HepG2 (cell line): ENCODE data around the gene ZNF527. TPM values are rescaled to one million over a fixed set of nuclear protein-coding genes. Genes with fewer than 3 reads are reported as not detected.

Experiments used
- ATAC-seq: fragments of 200-7000 bp; cut with Tn5 transposase; 3 replicates; pipeline ENCODE4 v1.9.1; 2020; ENCODE audit warnings: mild to moderate bottlenecking, moderate library complexity
- BruUV-seq: library from RNA; stranded (reverse); fragments of 400-500 nt; replicated peaks from 2 replicates; lab custom pipeline; 2021; lab: Mats Ljungman, UMichigan
- CTCF ChIA-PET: fragments of 300-600 bp; formaldehyde crosslinking; extraction: SDS; loops from one replicate; lab custom pipeline; 2021; ENCODE audit warnings: low total read pairs, inconsistent platforms, low intra/inter-chr PET ratio; lab: Yijun Ruan, JAX
- POLR2A ChIA-PET: fragments of 350-600 bp; sonication (Branson Sonifier 250); formaldehyde crosslinking; loops from one replicate; lab custom pipeline; 2020; ENCODE audit warnings: antibody characterized with exemption, inconsistent platforms; lab: Yijun Ruan, JAX
- DNase-seq: peaks from one replicate; pipeline ENCODE4 v3.0.0-alpha.2; 2015; ENCODE audit warnings: low spot score
- FAIRE-seq: peaks from 3 replicates; lab custom pipeline; 2011; peaks lifted over from hg19 to GRCh38; lab: Jason Lieb, UNC
- H2AFZ ChIP-seq: one replicate; pipeline ENCODE4 v1.6.1; 2011; ENCODE audit warnings: low read length, inconsistent platforms
- H3K27ac ChIP-seq: fragments of 300-600 bp; 3 replicates; pipeline ENCODE4 v1.8.0; 2011; ENCODE audit warnings: mixed run types, mild to moderate bottlenecking, mixed read lengths, low read length, inconsistent platforms; ENCODE audit not compliant: insufficient read depth; ENCODE audit errors: extremely low read length
- H3K27me3 ChIP-seq, 2 experiments: fragments of 200-600 bp in 1 of 2; 2 replicates in 1 of 2; 3 replicates in 1 of 2; pipeline versions ENCODE4 v1.6.0 to v1.8.0; 2011; ENCODE audit warnings: low read length in 2 of 2, mild to moderate bottlenecking in 2 of 2, moderate library complexity in 2 of 2, inconsistent platforms in 1 of 2; ENCODE audit not compliant: insufficient read depth in 2 of 2, control insufficient read depth in 1 of 2
- H3K36me3 ChIP-seq, 2 experiments: fragments of 200-600 bp in 1 of 2; replicated peaks in 1 of 2; 2 replicates in 1 of 2; 3 replicates in 1 of 2; pipeline versions ENCODE4 v1.5.1 to v1.8.0; 2011; ENCODE audit warnings: low read length in 2 of 2, inconsistent platforms in 1 of 2; ENCODE audit not compliant: insufficient read depth in 2 of 2, control insufficient read depth in 1 of 2
- H3K4me1 ChIP-seq: 2 replicates; pipeline ENCODE4 v1.5.1; 2012; ENCODE audit warnings: low read length, inconsistent platforms; ENCODE audit not compliant: insufficient read depth
- H3K4me2 ChIP-seq: 2 replicates; pipeline ENCODE4 v1.6.0; 2011; ENCODE audit warnings: low read depth, low read length, inconsistent platforms
- H3K4me3 ChIP-seq, 3 experiments: fragments of 200-600 bp in 1 of 3; sonication (generic), shearing (Covaris generic) in 1 of 3; replicated peaks in 1 of 3; 2 replicates each; pipeline ENCODE4 v1.5.1; 2011 to 2016; ENCODE audit warnings: low read length in 3 of 3, inconsistent platforms in 2 of 3, low read depth in 2 of 3, mild to moderate bottlenecking in 2 of 3, control low read depth in 1 of 3, mixed read lengths in 1 of 3; ENCODE audit not compliant: insufficient read depth in 1 of 3
- H3K79me2 ChIP-seq: one replicate; pipeline ENCODE4 v1.6.1; 2011; ENCODE audit warnings: low read length, inconsistent platforms; ENCODE audit not compliant: insufficient read depth
- H3K9ac ChIP-seq: 2 replicates; pipeline ENCODE4 v1.6.0; 2011; ENCODE audit warnings: mild to moderate bottlenecking, low read depth, low read length, inconsistent platforms; ENCODE audit not compliant: insufficient read depth
- H3K9me3 ChIP-seq: 2 replicates; pipeline ENCODE4 v1.5.1; 2012; ENCODE audit warnings: mild to moderate bottlenecking, low read length
- H4K20me1 ChIP-seq: 2 replicates; pipeline ENCODE4 v1.6.0; 2011; ENCODE audit warnings: inconsistent platforms, mild to moderate bottlenecking, low read length, moderate library complexity; ENCODE audit not compliant: insufficient read depth
- CC2D1A ChIP-seq: sonication (generic); formaldehyde crosslinking; IDR thresholded peaks from 2 replicates; pipeline ENCODE4 v1.8.1; 2023; ENCODE audit warnings: mild to moderate bottlenecking, missing genetic modification reagents
- CHCHD3 ChIP-seq: sonication (generic); formaldehyde crosslinking; IDR thresholded peaks from 2 replicates; pipeline ENCODE4 v1.8.0; 2022; ENCODE audit warnings: mild to moderate bottlenecking, missing genetic modification reagents, moderate library complexity
- CHD2 ChIP-seq: IDR thresholded peaks from 2 replicates; pipeline ENCODE4 v1.6.1; 2011; ENCODE audit warnings: low read depth, low read length, improper control_type of control experiment
- KDM2A ChIP-seq: sonication (generic); formaldehyde crosslinking; IDR thresholded peaks from 2 replicates; pipeline ENCODE4 v1.4.0; 2020; ENCODE audit warnings: low read depth, missing genetic modification reagents, borderline replicate concordance
- TCF7L2 ChIP-seq: IDR thresholded peaks from 2 replicates; pipeline ENCODE4 v1.6.1; 2011; ENCODE audit warnings: mild to moderate bottlenecking, low read depth, low read length, moderate library complexity
- THAP11 ChIP-seq: IDR thresholded peaks from 2 replicates; pipeline ENCODE4 v1.6.1; 2016; ENCODE audit warnings: missing biosample characterization, missing genetic modification reagents
- TOE1 ChIP-seq: sonication (generic); formaldehyde crosslinking; IDR thresholded peaks from 2 replicates; pipeline ENCODE4 v1.4.0; 2020; ENCODE audit warnings: mild to moderate bottlenecking, missing genetic modification reagents
- ZFP37 ChIP-seq: sonication (generic); formaldehyde crosslinking; IDR thresholded peaks from 2 replicates; pipeline ENCODE4 v1.4.0; 2020; ENCODE audit warnings: missing genetic modification reagents, borderline replicate concordance
- ZNF589 ChIP-seq: sonication (generic); formaldehyde crosslinking; conservative IDR thresholded peaks from 2 replicates; pipeline ENCODE4 v1.8.0; 2022; ENCODE audit warnings: mild to moderate bottlenecking, moderate library complexity, missing genetic modification reagents
- ZNF660 ChIP-seq: sonication (generic); formaldehyde crosslinking; IDR thresholded peaks from 2 replicates; pipeline ENCODE4 v1.5.1; 2020; ENCODE audit warnings: mild to moderate bottlenecking, low read depth, missing genetic modification reagents, borderline replicate concordance
- in situ Hi-C: cut with HindIII; loops from 2 replicates; pipeline ENCODE4 v1.10.0; 2017; ENCODE audit warnings: low pct_unique_long_range_greater_than_20kb; ENCODE audit not compliant: extremely low pct_ligation_motif_present
- intact Hi-C: fragments of 100-400 bp; cut with micrococcal nuclease; formaldehyde crosslinking; loops from one replicate; pipeline ENCODE4 v1.10.0; 2022; ENCODE audit not compliant: unreplicated experiment
- polyA plus RNA-seq, 8 experiments: library from polyadenylated mRNA; depleted of rRNA in 3 of 8; stranded (reverse) in 7 of 8; unstranded in 1 of 8; fragments of >200 nt; fragmentation: Illumina TruSeq in 4 of 8; extraction: Trizol in 4 of 8; gene quantifications; 2 replicates each; pipeline versions ENCODE4 v1.2.1 to v1.2.3, GENCODE V29; 2011 to 2016; ENCODE audit warnings: low read depth in 4 of 8, missing spikeins in 1 of 8, mixed read lengths in 1 of 8; ENCODE audit not compliant: insufficient read depth in 1 of 8
- total RNA-seq, 5 experiments: library from RNA; depleted of rRNA; stranded (reverse); fragments of >200 nt; fragmentation: Illumina TruSeq; extraction: Trizol; gene quantifications; 2 replicates each; pipeline ENCODE4 v1.2.3, GENCODE V29; 2016; ENCODE audit warnings: low read depth in 1 of 5
- TF ChIP-seq, protein P1 (sequence below): sonication (generic); formaldehyde crosslinking; IDR thresholded peaks from 2 replicates; pipeline ENCODE4 v1.4.0; 2020; ENCODE audit warnings: missing genetic modification reagents, borderline replicate concordance
- TF ChIP-seq, protein P2 (sequence below): sonication (generic); formaldehyde crosslinking; conservative IDR thresholded peaks from 2 replicates; pipeline ENCODE4 v1.8.0; 2022; ENCODE audit warnings: mild to moderate bottlenecking, moderate library complexity, missing genetic modification reagents
- TF ChIP-seq, protein P3 (sequence below): sonication (generic); formaldehyde crosslinking; IDR thresholded peaks from 2 replicates; pipeline ENCODE4 v1.5.1; 2020; ENCODE audit warnings: missing genetic modification reagents, mild to moderate bottlenecking, borderline replicate concordance
- TF ChIP-seq, protein P4 (sequence below): sonication (generic); formaldehyde crosslinking; IDR thresholded peaks from 2 replicates; pipeline ENCODE4 v1.8.1; 2023; ENCODE audit warnings: mild to moderate bottlenecking, moderate library complexity, missing genetic modification reagents
- TF ChIP-seq, protein P5 (sequence below): sonication (generic); formaldehyde crosslinking; IDR thresholded peaks from 2 replicates; pipeline ENCODE4 v1.8.0; 2022; ENCODE audit warnings: mild to moderate bottlenecking, missing genetic modification reagents, borderline replicate concordance

Gene ZNF527
- total and polyA plus RNA-seq, 2 of the 13 experiments (the other 11 are each of a cell fraction or from before 2014, with no cell fraction given): 1.0 to 3.5 TPM

DNA sequence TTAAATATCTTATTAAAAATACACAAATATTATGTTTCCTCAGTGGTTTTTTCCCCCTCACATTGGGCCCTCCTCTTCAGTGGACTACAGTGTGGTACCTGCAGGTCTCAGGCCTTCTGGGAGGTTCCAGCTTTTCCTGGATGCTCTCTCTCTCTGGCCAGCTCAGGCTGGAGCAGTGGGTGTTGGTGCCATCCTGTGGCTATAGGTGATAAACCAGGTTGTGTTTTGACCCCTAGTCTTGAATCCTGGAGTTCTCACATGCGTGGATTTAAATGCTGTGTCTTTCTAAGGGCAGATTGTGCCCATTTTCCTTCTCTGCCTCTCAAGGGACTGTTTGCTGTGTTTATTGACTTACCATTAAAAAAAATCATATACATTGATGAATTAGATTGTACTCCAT, 41.2 kb upstream of the ZNF527 start (continued):
- TF ChIP-seq, protein P1, sequence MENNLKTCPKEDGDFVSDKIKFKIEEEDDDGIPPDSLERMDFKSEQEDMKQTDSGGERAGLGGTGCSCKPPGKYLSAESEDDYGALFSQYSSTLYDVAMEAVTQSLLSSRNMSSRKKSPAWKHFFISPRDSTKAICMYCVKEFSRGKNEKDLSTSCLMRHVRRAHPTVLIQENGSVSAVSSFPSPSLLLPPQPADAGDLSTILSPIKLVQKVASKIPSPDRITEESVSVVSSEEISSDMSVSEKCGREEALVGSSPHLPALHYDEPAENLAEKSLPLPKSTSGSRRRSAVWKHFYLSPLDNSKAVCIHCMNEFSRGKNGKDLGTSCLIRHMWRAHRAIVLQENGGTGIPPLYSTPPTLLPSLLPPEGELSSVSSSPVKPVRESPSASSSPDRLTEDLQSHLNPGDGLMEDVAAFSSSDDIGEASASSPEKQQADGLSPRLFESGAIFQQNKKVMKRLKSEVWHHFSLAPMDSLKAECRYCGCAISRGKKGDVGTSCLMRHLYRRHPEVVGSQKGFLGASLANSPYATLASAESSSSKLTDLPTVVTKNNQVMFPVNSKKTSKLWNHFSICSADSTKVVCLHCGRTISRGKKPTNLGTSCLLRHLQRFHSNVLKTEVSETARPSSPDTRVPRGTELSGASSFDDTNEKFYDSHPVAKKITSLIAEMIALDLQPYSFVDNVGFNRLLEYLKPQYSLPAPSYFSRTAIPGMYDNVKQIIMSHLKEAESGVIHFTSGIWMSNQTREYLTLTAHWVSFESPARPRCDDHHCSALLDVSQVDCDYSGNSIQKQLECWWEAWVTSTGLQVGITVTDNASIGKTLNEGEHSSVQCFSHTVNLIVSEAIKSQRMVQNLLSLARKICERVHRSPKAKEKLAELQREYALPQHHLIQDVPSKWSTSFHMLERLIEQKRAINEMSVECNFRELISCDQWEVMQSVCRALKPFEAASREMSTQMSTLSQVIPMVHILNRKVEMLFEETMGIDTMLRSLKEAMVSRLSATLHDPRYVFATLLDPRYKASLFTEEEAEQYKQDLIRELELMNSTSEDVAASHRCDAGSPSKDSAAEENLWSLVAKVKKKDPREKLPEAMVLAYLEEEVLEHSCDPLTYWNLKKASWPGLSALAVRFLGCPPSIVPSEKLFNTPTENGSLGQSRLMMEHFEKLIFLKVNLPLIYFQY: no peak

DNA sequence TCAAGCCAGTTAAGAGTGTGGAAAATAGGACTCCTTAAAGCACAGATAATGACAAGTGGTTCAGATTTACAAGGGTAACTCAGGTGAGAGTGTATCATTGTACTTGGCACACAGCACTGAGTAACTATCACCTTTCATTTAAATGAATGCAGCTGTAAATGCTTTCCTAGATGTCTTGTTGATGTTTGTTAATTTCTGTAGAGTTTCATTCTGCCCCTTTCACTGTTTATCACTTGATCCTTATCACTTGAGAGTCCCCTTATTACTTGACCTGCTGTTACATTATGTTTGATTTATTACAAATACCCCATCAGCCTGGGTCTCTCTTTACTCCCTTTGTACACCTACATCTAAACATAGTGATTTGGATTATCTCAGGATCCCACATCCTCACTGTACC, 38.1 kb upstream of the ZNF527 start:
- ATAC-seq (no peak), FAIRE-seq (no peak), DNase-seq (no peak)
- H3K9ac ChIP-seq: no peak overlapping the region
- CTCF ChIA-PET: no interaction called here
- no peak overlapping the region for H3K4me2 ChIP-seq
- BruUV-seq: no TSS peak
- no peak overlapping the region for H3K27ac ChIP-seq
- no peaks in the 10 kb centered on the region for H4K20me1 ChIP-seq
- in situ Hi-C loops: no loop called here
- peaks cover 14 to 40% of the 10 kb centered on the region in 2 experiments; a peak in 4 of 5 replicates for H3K36me3 ChIP-seq
- intact Hi-C loops: no loop called here
- H3K4me3 ChIP-seq: no peak overlapping the region
- no peaks in the 10 kb centered on the region for H3K79me2 ChIP-seq
- no peaks in the 10 kb centered on the region for H3K4me1 ChIP-seq
- POLR2A ChIA-PET: no interaction called here
- H3K9me3 ChIP-seq: peaks cover 15% of the 10 kb centered on the region
- H2AFZ ChIP-seq: no peak overlapping the region
- H3K27me3 ChIP-seq: no peaks in the 10 kb centered on the region
- no peak for TF ChIP-seq ZFP37 (CRISPR knock-in tag)
- TF ChIP-seq, protein P2, sequence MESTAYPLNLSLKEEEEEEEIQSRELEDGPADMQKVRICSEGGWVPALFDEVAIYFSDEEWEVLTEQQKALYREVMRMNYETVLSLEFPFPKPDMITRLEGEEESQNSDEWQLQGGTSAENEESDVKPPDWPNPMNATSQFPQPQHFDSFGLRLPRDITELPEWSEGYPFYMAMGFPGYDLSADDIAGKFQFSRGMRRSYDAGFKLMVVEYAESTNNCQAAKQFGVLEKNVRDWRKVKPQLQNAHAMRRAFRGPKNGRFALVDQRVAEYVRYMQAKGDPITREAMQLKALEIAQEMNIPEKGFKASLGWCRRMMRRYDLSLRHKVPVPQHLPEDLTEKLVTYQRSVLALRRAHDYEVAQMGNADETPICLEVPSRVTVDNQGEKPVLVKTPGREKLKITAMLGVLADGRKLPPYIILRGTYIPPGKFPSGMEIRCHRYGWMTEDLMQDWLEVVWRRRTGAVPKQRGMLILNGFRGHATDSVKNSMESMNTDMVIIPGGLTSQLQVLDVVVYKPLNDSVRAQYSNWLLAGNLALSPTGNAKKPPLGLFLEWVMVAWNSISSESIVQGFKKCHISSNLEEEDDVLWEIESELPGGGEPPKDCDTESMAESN (CRISPR knock-in tag): no peak
- TF ChIP-seq CHD2: no peak
- TF ChIP-seq CC2D1A: no peak
- TF ChIP-seq ZNF660 (CRISPR knock-in tag): no peak
- no peak for TF ChIP-seq TOE1
- TF ChIP-seq TCF7L2: no peak
- no peak for TF ChIP-seq KDM2A
- TF ChIP-seq, protein P3, sequence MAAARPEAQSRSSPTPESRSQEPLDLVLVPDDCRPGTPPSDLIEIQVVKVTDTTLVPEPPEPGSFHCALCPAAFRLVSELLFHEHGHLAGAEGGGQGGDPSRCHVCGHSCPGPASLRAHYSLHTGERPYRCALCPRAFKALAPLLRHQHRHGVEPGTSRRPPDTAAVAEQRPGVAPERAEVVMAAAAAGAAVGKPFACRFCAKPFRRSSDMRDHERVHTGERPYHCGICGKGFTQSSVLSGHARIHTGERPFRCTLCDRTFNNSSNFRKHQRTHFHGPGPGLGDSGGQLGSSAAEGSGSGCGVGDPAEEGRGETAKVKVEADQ (CRISPR knock-in tag): no peak
- TF ChIP-seq THAP11 (CRISPR knock-in tag): no peak
- no peak for TF ChIP-seq ZNF589
- TF ChIP-seq, protein P4, sequence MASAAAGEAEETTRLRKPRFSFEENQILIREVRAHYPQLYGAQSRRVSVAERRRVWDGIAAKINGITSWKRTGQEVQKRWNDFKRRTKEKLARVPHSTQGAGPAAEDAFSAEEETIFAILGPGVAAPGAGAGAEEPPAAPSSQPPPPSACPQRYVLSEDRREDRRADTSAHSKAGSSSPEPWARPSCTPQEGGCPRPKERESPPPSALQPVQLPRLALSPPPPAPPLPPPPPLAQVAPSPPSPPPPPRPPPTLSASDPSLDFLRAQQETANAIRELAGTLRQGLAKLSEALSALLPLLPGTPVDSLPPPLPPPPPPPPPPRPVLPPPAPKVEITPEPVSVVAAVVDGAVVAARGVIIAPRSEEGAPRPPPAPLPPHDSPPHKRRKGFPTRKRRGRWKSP (CRISPR knock-in tag): no peak
- TF ChIP-seq CHCHD3 (CRISPR knock-in tag): no peak
- TF ChIP-seq, protein P5, sequence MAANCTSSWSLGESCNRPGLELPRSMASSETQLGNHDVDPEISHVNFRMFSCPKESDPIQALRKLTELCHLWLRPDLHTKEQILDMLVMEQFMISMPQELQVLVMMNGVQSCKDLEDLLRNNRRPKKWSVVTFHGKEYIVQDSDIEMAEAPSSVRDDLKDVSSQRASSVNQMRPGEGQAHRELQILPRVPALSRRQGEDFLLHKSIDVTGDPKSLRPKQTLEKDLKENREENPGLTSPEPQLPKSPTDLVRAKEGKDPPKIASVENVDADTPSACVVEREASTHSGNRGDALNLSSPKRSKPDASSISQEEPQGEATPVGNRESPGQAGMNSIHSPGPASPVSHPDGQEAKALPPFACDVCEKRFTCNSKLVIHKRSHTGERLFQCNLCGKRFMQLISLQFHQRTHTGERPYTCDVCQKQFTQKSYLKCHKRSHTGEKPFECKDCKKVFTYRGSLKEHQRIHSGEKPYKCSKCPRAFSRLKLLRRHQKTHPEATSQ (CRISPR knock-in tag): no peak
